Activated CD8-positive, alpha-beta memory T cell treated with anti-CD3 and anti-CD28 coated beads for 48 hours (primary cell): ENCODE data around the gene ARRB1.

Experiments
- DNase-seq, 3 experiments: peaks; one replicate each; pipeline ENCODE4 v3.0.0-alpha.2; 2020; ENCODE audit warnings: low read depth in 2 of 3, low spot score in 2 of 3

ARRB1 gene

GRCh38 chr11:75260396-75261170 is 90.9 kb downstream of the ARRB1 start:
- DNase-seq: no peak

GRCh38 chr11:75254326-75254725 is 97.1 kb downstream of the ARRB1 start:
- no peak for DNase-seq

DNA sequence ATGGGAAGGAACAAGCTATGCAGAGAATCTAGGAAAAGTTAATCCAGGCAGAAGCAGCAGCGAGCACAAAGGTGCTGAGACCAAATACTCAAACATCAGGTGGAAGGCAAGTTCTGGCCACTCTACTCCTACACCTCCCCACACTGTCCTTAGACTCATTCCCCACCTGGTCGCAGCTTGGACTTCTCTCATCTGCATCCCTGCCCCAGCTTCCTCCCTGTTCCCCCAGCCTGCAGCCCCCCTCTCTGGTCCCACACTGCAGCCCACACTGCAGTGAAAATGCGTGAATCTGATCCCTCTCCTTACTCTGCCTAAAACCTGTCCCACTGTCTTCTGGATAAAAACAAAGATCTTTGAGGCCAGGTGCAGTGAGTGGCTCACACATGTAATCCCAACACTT is 101.8 kb downstream of the ARRB1 start:
- no peak for DNase-seq

DNA sequence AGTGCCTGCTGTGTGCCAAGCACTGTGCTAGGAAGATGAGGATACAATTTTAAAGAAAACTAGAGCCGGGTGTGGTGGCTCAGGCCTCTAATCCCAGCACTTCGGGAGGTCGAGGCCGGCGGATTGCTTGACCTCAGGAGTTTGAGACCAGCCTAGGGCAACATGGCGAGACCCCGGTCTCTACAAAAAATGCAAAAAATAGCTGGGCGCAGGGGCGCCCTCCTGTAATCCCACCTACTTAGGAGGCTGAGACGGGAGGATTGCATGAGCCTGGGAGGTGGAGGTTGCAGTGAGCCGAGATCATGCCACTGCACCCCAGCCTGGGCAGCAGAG is 102.6 kb downstream of the ARRB1 start:
- no peak for DNase-seq

GRCh38 chr11:75246671-75247350 is 104.7 kb downstream of the ARRB1 start:
- DNase-seq: no peak

GRCh38 chr11:75246006-75246670 is 105.3 kb downstream of the ARRB1 start:
- DNase-seq: no peak

DNA sequence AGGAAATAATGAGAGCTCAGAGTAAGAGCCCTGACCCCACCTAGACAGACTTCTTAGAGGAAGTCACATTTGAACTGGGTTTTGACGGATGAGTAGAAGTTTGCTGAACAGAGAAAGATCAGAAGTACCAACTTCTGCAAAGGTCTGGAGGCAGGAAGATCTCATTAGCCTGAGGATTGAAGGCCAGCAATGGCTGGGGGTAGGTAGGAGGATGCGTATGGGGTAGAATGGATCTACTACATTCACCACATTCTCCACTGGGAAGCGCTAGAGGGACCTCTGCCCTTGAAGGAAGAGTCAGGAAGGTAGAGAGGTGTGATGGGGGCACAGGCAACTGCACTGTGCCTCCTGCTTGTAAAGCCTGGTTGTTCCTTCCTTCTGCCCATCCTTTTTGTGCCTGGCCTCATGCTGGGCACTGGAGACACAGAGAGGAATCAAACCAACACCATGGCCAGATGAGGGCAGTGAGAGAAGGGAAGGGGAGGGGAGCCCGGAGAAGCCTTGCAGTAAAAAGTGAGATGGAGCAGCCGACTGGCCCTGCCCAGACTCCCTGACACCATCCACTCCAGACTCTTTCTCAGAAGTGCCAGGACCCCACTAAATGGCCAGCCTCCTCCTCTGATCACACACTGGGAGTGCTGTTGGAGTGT is 106.0 kb downstream of the ARRB1 start:
- DNase-seq: no peak

- no peak for DNase-seq
These were observed 107.2 kb downstream of the ARRB1 start for GRCh38 chr11:75244052-75244814.

- no peak for DNase-seq
These were observed 108.5 kb downstream of the ARRB1 start for GRCh38 chr11:75242722-75243600.

- DNase-seq: no peak
These were observed 109.4 kb downstream of the ARRB1 start for GRCh38 chr11:75241906-75242644.

DNA sequence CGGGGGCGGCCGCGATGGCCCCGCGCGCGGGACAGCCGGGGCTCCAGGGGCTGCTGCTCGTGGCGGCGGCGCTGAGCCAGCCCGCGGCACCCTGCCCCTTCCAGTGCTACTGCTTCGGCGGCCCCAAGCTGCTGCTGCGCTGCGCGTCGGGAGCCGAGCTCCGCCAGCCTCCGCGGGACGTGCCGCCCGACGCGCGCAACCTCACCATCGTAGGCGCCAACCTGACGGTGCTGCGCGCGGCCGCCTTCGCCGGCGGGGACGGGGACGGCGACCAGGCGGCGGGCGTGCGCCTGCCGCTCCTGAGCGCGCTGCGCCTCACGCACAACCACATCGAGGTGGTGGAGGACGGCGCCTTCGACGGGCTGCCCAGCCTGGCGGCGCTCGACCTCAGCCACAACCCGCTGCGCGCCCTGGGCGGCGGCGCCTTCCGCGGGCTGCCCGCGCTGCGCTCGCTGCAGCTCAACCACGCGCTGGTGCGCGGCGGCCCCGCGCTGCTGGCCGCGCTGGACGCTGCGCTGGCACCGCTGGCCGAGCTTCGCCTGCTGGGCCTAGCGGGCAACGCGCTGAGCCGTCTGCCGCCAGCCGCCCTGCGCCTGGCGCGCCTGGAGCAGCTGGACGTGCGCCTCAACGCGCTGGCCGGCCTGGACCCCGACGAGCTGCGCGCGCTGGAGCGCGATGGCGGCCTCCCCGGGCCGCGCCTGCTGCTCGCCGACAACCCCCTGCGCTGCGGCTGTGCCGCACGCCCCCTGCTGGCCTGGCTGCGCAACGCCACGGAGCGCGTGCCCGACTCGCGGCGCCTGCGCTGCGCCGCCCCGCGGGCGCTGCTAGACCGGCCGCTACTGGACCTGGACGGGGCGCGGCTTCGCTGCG is 110.2 kb downstream of the ARRB1 start:
- DNase-seq: peak; percentile 77 to 81 (median 81)

- DNase-seq: no peak
These were observed 111.0 kb downstream of the ARRB1 start, which contains the start of gene TPBGL for GRCh38 chr11:75240311-75241035. Gene TPBGL, plus strand, starts transcription at chr11:75240774. Its CDS starts 276 bp downstream, at chr11:75241050.

- DNase-seq: no peak
These were observed 111.8 kb downstream of the ARRB1 start for GRCh38 chr11:75239531-75240290.

DNA sequence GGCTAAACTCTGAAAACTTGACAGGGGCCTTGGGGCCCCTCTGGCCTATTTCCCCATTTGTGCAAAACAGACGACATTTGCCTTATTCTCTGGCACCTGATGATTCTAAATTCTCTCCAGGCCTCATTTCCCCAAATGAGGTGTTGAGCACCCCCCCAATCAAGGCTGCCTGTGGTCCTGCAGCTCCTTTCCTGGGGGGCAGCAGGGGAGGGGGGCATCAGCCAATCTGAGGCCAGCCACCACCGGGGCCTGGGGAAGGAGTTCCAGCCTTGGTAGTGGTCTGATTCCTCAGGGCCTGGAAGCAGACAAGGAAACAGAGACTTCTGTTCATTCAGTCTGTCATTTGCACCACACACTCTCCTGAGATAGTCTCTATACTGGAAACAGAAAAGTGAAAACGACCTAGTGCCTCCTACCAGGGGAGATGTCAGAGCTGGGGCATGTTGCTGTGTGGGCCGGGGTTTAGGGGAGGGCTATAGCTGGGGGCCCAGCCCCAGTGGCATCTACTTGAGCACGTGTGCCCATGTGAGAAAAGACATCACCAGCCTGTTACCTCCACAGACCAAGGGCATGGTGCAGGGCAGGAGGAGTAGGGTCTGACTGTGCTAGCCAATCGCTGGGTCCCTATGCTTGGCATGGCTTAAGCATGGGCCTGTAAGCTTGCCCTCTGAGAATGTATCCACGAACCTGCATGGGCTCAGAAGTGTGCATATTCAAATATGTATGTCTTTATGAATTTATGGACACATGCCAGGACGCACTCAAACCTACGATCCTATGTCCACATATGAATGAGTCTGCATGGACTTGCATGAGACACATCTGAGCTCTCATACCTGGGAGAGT is 112.6 kb downstream of the ARRB1 start:
- no peak for DNase-seq

- no peak for DNase-seq
These were observed 114.4 kb downstream of the ARRB1 start for GRCh38 chr11:75237050-75237449.

GRCh38 chr11:75236062-75236461 is 115.4 kb downstream of the ARRB1 start:
- no peak for DNase-seq
